ENCODE measurements around the gene KATNAL2. TPM values are rescaled to one million over a fixed set of nuclear protein-coding genes. Genes with fewer than 3 reads are reported as not detected.

Gene KATNAL2
- polyA plus RNA-seq, 3 donors = 0.35 to 0.36 TPM; not detected in 1

- Histone ChIP-seq H3K9me3 (replicated peaks in 1 of 2; ENCODE audit: control insufficient read depth in 1 of 2, insufficient read depth in 1 of 2, low read length in 2 of 2) (no peaks in the 10 kb centered on the region), H2AFZ (ENCODE audit: insufficient read depth, low read depth, low read length, poor library complexity, severe bottlenecking) (no peak overlapping the region), H4K20me1 (ENCODE audit: insufficient read depth, low read length) (no peaks in the 10 kb centered on the region), H3K4me2 (replicated peaks; ENCODE audit: extremely low read depth, low read length, poor library complexity, severe bottlenecking) (no peak overlapping the region), H3K27me3 (ENCODE audit: control insufficient read depth in 2 of 2, insufficient read depth in 2 of 2, low read length in 2 of 2) (no peaks in the 10 kb centered on the region), H3K4me3 (replicated peaks in 1 of 3; ENCODE audit: low read depth in 2 of 3, low read length in 3 of 3) (no peak overlapping the region), H3K9ac (ENCODE audit: insufficient read depth, low read length, poor library complexity, severe bottlenecking) (no peak overlapping the region), H3K79me2 (ENCODE audit: insufficient read depth, low read length) (no peaks in the 10 kb centered on the region), H3K27ac (ENCODE audit: low read depth in 1 of 2, low read length in 2 of 2) (no peak overlapping the region), H3K36me3 (replicated peaks in 1 of 2; ENCODE audit: control insufficient read depth in 1 of 2, insufficient read depth in 2 of 2, low read length in 2 of 2) (peaks cover 45 to 82% of the 10 kb centered on the region in 2 donors), H3K4me1 (ENCODE audit: control insufficient read depth in 1 of 2, insufficient read depth in 2 of 2, low read length in 2 of 2) (no peaks in the 10 kb centered on the region)
- intact Hi-C loops (cut with micrococcal nuclease) = no loop called here
- TF ChIP-seq CTCF (IDR thresholded peaks at IDR 0.05) = no peak
- Mint-ChIP-seq H3K27me3 (ENCODE audit: low read depth in 3 of 3) (no peaks in the 10 kb centered on the region), H3K4me1 (no peaks in the 10 kb centered on the region), H3K4me3 (no peak overlapping the region), H3K36me3 (peaks cover 67 to 73% of the 10 kb centered on the region in 2 donors), H3K27ac (no peak overlapping the region), H3K9me3 (peaks cover 0 to 2% (median 0%) of the 10 kb centered on the region in 7 donors)
- DNase-seq = no peak
- WGBS (ENCODE audit: insufficient coverage) = no CpG with 5 or more reads among the region's 2 CpGs
Observed at GRCh38 chr18:47113796-47114540, 196.6 kb downstream of the KATNAL2 start.

GRCh38 chr18:47115205-47115604 lies 197.8 kb downstream of the KATNAL2 start:
- Histone ChIP-seq H3K4me3 (replicated peaks in 1 of 3; ENCODE audit: low read depth in 2 of 3, low read length in 3 of 3) (no peak overlapping the region), H3K27ac (ENCODE audit: low read depth in 1 of 2, low read length in 2 of 2) (no peak overlapping the region), H3K4me2 (replicated peaks; ENCODE audit: extremely low read depth, low read length, poor library complexity, severe bottlenecking) (no peak overlapping the region), H3K9ac (ENCODE audit: insufficient read depth, low read length, poor library complexity, severe bottlenecking) (no peak overlapping the region), H3K36me3 (replicated peaks in 1 of 2; ENCODE audit: control insufficient read depth in 1 of 2, insufficient read depth in 2 of 2, low read length in 2 of 2) (peaks cover 37 to 82% of the 10 kb centered on the region in 2 donors), H3K79me2 (ENCODE audit: insufficient read depth, low read length) (no peaks in the 10 kb centered on the region), H4K20me1 (ENCODE audit: insufficient read depth, low read length) (no peaks in the 10 kb centered on the region), H2AFZ (ENCODE audit: insufficient read depth, low read depth, low read length, poor library complexity, severe bottlenecking) (no peak overlapping the region), H3K4me1 (ENCODE audit: control insufficient read depth in 1 of 2, insufficient read depth in 2 of 2, low read length in 2 of 2) (no peaks in the 10 kb centered on the region), H3K27me3 (ENCODE audit: control insufficient read depth in 2 of 2, insufficient read depth in 2 of 2, low read length in 2 of 2) (no peaks in the 10 kb centered on the region), H3K9me3 (replicated peaks in 1 of 2; ENCODE audit: control insufficient read depth in 1 of 2, insufficient read depth in 1 of 2, low read length in 2 of 2) (no peaks in the 10 kb centered on the region)
- Mint-ChIP-seq H3K36me3 (peaks cover 67 to 74% of the 10 kb centered on the region in 2 donors), H3K9me3 (no peaks in the 10 kb centered on the region), H3K27me3 (ENCODE audit: low read depth in 3 of 3) (no peaks in the 10 kb centered on the region), H3K27ac (no peak overlapping the region), H3K4me3 (no peak overlapping the region), H3K4me1 (no peaks in the 10 kb centered on the region)
- WGBS (ENCODE audit: insufficient coverage) = 100% methylated on average over 1 of the region's 2 CpGs
- no peak for DNase-seq
- intact Hi-C loops (cut with micrococcal nuclease) = no loop called here
- TF ChIP-seq CTCF (IDR thresholded peaks at IDR 0.05) = no peak
